CD4-positive, alpha-beta T cell treated with Interferon alpha-2 for 1 hour (primary cell): ENCODE measurements around the gene TCN2.
A peak's percentile ranks its signal among the peaks of the same experiment; 100 is the strongest.
"Not testable (repeated sequence)": the region's sequence is repeated elsewhere in the genome, so short reads cannot be mapped to it uniquely, and the experiment has no call there.

ENCODE experiments used
- DNase-seq, 2 donors: peaks; one replicate each; pipeline ENCODE4 v3.0.0-alpha.2; 2020 to 2022

The TCN2 gene

DNA sequence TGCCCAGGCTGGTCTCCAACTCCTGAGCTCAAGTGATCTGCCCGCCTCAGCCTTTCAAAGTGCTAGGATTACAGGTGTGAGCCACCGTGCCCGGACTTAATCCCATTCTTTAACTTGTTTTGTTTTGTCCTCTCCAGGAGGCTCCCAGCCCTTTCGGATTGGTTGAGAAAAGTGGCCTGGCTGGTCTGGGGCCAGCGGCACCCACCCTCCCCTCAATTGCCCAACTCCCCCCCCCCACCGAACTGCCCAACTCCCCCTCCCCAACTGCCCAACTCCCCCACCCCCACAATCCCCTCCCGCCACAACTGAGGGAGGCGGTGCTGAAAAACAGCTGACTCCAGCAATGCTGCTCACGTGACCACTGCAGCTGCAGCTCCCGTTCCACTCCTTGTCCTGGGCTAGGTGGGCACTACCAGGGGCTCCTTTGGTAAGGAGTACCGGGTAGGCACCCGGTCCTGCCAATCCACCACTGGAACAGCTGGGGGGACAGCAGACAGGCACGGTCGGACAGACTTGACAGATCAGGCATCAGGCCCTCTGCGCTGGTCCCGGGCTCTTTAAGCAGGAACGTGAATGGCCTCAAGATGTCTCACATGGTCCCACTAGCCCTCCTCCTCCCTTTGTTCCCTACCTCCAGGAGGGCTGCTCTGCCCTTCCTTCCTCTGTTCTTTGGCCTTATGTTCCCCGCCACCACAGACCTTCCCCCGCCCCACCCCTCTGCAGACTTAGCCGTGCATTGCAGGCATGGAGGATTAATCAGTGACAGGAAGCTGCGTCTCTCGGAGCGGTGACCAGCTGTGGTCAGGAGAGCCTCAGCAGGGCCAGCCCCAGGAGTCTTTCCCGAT, at the start of gene TCN2:
TCN2 (plus strand) TSS at position 720 of the 845 bp plus-strand sequence. CDS start 158 bp downstream, outside the sequence.
- DNase-seq, result peak; percentile 27 to 60

DNA sequence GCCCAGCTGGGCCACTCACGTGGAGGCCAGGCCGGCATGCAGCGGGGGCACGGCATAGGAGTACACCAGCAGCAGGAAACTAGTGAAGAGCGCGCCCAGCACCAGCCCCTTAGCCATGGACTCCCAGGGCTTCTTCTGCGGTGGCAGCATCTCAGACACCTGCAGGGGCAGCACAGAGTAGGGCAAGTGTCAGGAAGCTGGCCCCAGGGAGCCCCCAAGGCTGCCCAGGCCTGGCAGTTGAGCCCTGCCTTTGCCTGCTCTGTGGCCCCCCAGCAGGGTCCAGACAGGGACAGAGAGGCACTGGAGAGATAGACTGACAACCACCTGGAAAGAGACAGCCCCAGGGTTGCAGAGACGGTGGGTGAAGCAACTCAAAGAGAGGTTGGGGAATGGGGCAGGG, 49.7 kb upstream of the TCN2 start:
- DNase-seq, result no peak

DNA sequence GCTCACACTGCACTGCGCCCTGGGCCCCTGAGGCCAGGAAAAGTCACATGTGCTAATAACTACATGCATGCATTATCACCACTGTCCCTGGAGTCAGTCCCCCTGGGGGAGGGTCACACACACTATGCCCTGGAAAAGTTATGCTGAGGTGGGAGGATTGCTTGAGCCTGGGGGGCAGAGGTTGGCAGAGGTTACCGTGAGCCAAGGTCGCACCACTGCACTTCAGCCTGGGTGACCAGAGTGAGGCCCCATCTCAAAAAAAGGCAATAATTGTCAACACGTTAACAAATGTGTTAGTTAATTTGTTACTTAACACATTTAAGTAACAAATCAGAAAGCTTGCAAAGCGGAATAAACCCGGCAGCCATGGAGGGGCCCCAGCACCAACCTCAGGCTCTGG, 47.1 kb upstream of the TCN2 start:
- no peak for DNase-seq

DNA sequence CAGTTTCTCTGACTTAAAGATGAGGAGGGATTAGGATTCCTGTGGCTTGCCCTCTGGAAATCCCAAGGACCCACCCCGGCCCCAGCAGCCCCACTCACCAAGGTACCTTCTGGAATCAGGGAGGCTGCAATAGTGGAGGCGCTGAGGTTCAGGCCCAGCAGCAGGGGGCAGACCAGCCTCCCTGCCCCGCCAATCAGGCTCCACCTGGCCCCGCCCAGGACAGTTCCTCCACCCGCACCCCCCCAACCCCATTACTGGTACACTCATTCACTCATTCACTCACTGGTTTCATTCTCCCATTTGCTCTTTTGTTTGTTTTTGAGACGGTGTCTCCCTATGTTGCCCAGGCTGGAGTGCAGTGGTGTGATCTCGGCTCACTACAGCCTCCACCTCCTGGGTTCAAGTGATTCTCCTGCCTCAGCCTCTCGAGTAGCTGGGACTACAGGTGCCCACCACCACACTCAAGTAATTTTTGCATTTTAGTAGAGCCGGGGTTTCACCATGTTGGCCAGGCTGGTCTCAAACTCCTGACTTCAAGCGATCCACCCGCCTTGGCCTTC, 46.3 kb upstream of the TCN2 start:
- DNase-seq, result not testable (repeated sequence)

DNA sequence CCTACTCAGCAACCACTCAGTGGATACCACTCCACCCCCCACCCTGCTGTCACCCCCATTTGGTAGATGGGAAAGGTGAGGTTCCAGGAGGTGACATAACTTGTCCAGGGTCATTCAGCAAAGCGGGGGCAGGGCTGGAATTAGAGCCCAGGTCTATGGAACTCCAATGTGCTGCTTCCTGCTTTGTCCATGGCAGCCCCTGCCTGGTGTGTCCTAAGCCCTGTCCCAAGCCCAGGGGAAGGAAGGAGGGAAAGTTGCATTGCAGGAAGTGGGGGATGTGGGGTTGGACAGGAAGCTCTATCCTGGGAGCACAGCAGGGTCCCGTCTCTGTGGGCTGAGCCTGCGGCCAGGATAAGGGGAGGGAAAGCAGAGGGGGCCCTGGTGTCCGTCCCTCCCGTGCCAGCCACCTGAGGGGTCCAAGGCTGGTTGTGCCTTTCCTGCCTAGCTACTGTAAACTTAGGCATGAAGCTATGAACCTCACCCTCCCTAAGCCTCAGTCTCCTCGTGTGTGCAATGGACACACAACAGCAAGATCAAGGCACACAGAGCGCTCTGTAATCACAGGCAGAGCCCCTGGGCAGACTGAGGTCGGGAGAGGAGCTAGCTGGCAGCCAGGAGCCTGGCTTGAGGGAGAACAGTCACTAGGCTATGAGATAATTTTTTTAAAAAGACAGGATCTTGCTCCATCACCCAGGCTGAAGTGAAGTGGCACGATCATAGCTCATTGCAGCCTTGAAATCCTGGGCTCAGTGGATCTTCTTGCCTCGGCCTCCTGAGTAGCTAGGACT, 45.4 kb upstream of the TCN2 start:
- DNase-seq, result no peak

DNA sequence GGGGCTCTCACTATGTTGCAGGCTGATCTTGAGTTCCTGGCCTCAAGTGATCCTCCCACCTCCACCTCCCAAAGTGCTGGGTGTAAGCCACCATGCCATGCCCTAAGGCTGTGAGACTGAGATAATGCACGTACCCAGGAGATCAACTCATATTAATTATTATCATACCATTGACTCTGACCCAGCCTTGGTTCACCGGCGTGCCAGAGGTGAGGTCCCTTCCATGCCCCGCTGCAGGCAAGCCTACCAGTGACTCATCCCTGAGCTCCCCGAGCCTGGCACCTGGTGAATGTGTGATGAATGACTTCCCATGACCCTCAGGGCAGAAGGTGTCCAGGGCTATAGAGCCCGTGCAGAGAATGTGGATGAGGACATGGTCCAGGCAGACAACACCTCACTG, 44.6 kb upstream of the TCN2 start:
- DNase-seq, result no peak

DNA sequence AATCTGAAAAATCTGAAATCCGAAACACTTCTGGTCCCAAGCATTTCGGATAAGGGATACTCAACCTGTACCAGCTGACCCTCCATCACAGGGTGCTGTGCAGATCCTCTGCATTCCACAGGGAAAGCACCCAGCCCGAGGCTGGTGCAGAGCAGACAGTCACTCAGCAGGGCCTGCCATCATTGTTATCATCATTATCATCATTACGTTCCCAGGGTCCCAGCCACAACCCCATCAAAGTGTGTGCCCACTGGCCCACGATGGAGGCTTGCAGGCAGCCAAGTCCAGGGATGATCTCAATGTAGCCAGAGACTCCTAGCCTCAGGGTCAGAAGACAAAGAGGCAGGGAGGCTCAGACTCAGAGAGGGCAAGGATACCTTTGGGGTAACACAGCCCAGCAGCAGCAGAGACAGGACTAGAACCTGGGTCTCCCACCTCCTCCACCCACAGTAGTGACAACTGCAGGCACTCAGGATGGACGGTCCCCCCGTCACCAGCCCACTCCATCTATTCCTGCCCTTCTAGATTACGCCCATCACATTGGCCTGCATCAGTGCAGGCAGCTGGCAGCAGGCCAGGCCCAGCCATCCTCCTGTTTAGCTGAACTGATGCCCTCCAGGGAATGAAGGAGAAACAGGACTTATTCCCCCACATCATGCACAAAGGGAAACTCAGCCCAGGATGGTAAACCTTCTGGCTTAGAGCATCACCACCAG, 42.8 kb upstream of the TCN2 start:
- no peak for DNase-seq

DNA sequence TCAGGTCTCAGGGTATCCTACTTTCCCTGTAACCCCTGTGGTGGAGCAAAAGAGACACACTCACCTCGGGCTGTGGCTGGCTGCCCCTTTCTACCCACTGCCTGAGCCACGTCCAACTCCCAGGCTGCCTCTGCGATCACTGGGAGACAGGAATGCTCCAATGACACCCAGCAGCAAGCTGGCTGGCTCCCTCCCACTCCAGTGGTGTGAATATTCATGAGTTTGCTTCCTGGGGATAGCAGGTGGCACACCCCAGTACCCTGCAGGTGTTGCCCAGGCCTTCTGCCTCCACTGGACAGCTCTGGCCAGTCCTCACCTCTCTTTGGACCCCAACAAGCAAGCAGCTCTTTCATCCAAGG, 42.2 kb upstream of the TCN2 start:
- DNase-seq, result no peak

DNA sequence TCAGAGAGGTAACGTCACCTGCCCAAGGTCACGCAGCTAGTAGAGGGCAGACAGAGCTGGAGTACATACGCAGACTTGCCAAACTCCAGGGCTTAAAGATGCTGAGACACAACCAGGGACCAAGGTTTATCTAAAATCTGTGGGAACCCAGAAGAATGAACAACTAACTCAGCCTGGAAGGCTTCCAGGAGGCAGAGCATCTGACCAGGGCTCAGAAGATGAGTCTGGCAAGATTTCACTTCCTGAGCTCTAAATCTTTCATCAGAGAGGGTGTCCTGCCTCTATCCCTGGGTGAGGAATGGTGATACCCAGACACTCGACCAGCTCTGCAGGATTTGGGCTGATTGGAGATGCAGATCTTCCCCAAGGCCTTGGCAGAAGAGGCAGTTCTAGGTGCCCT, 41.6 kb upstream of the TCN2 start:
- no peak for DNase-seq

DNA sequence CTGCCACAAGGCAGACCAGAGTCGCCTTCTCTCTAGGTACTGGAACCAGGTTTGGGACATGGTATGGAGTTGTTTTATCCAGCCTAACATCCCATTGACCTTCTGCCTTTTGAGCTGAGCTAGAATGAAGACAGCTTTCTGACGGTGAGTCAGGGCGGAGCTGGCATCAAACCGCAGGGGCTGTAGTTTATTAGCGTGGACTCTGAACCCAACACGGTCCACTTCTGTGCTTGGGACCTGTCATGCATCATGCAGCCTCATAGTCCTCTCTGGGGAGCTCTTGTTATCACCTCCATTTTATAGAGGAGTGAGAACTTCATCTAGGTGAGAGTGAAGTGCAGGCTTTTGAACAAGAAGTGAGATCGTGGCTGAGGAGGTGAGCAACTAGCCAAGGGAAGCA, 40.8 kb upstream of the TCN2 start:
- DNase-seq, result no peak

DNA sequence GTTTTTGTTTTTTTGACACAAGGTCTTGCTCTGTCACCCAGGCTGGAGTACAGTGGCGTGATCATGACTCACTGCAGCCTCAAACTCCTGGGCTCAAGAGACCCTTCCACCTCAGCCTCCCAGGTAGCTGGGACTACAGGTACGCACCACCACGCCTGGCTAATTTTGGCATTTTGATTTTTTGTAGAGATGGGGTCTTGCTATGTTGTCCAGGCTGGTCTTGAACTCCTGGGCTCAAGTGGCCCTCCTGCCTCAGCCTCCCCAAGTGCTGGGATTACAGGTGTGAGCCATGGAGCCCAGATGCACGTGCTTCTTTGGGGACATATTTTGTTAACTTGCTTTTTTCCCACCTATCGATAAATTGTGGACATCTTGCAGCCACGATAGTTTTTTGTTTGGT, 39.7 kb upstream of the TCN2 start:
- DNase-seq, result not testable (repeated sequence)

DNA sequence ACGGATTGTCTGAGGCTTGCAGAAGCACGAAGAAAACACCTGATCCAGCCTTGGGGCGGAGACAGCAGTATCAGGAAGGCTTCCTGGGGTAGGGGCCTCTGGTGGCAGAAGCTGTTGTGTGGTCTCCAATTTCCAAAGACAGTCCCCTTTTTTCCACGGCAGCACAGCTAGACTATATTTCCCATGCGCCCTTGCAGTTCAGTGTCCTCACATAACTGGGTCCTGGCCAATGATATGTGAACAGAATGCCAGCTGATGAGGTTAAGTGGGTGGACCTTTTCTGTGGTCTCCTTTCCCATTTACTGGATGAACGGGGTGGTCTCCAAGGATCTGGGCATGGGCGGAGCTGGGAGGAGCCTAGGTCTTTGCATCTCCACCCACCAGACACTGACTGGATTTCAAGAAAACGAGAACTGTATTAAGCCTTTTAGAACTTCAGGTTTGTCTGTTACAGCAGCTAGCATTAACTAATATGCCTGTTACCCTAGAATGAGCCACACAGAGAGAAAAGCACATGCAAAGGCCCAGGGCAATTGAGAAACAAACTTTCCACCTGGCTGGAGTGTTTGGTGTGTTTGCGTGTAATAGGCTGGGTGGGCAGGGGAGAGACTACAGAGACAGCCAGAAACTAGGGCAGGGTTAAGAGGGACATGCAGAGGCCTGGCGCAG, 38.7 kb upstream of the TCN2 start:
- DNase-seq, result no peak

DNA sequence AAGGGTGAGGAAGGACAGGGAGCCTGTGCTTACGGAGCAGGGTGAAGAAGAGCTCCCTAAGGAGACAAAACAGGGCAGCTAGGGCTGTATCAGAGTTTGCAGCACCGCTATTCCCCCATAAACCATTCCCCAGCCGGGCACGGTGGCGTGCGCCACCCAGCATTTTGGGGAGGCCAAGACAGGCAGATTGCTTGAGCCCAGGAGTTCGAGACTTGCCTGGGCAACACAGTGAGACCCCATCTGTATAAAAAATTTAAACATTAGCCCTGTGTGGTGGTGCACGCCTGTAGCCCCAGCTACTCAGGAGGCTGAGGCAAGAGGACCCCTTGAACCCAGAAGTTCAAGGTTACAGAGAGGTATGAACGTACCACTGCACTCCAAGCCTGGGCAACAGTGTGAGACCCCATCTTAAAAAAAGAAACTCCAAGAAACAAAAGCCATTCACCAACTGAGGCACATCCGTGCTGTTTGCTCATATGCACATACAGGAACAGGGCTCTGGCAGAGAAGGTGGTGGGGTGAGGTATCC, 37.2 kb upstream of the TCN2 start:
- no peak for DNase-seq

DNA sequence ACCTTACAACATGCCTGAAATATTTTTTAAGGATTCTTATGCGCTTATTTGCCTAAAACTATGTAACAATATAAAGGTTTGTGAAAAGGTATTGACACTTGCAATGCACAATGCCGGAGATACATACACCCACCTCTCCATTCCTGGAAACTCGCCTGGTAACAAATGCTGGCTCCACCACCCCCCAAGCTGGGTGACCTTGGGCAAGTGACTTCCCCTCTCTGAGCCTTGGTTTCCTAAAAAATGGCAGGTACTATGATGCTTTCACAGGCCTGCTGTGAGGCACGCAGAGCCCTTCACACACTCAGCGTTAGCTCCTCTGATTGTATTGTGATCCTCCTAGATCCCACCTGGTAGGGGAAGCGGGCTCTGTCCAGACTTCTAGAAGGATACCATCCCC, 34.8 kb upstream of the TCN2 start:
- no peak for DNase-seq

DNA sequence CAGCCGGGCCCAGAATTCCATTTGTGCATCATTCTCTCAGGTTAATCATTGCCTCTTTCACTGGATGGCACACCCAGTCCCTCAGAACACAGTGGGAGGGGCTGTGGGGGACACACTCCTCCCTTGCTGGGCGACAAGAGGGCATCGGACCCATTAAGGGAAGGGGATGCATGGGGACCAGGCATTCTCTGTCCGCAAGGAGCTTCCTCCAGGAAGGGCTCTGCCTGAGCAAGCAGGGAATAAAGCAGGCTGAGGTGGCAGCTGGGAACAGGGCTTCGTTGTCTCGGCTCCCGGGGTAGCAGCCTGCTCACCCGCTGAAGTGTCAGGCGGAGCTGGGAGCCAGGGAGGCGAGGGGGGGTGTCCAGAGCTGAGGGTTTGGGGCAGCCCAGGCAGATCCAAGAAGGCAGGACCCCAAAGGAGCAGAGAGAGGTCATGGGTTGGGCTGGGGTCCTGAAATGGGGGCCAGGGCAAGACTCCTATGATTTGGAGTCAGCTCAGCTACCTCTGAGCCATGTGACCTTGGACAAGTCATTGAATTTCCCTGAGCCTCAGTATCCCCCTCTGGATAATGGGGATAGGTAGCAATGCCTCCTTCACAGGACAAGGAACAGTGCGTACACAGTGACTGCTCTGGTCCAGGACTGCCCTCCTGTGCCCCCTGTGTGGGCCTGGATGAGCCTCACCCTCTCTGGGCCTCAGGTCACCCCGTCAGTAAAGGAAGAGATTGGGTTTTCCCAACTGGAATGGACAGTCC, 34.0 kb upstream of the TCN2 start:
- no peak for DNase-seq

DNA sequence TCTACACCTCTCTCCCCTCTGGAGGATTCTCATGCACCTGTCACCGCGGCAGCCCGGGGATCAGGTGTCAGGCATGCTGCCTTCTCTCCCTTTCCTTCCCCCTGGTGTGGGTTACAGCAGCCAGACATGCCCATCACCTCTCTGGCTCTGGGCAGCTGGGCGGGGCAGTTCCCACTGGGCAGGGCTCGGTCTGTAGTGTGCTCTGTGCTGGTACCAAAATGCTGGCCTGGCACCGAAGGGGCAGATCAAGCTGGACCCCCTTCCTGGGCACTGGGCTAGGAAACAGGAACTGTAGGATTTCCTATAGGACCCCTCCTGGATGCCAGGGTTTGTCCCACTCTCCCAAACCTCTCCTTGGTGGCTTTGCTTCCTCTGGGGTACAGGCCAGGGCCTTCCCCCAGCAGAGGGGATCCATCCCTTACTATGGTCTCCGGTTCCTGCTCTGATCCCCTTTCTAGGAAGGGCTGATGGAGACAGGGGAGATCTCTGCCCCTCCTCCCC, 33.3 kb upstream of the TCN2 start:
- no peak for DNase-seq

DNA sequence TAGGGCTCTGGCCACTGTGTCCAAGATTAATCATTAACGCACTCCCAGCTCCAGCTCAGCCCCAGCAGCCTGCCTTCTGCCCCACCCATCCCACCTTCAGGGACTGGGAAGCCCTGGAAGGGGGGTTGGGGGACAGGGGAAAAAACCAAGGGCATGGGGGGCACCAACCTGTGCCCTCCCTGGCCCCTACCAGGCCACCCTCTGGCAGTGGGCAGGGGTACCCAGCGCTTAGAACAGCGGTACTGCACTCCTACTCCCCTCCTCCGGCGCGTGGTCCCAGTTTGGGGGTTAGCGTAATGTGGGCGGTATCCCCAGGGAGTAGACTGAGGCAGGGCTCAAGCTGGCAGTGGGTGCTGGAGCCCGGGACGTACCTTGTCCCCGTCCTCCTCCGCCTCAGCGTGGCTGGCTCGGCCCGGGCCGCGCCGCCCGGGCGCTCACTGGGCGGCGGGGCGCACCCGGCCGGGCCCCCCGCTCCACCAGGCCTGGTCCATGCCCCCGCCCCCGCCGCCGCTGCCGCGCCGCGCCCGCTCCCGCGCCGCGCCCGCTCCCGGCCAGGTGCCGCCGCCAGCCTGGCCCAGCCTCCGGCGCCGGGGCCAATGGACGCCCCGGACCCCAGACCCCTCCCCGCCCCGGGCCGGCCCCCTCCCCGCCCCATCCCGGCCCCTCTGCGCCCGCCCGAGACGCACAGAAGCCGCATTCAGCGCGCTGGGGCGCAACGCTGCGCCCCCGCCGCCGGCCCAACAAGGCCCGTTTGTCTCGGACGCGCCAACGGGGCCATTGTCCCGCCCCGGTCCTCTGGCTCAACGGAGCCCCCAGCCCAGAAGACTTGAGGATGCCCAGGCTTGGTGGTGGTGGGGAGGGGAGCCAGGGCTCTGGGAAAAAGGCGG, 32.6 kb upstream of the TCN2 start, which contains the start of gene GAL3ST1:
GAL3ST1 (minus strand) TSS at position 571 of the 887 bp plus-strand sequence. CDS start 17,273 bp downstream, outside the sequence.
- no peak for DNase-seq

DNA sequence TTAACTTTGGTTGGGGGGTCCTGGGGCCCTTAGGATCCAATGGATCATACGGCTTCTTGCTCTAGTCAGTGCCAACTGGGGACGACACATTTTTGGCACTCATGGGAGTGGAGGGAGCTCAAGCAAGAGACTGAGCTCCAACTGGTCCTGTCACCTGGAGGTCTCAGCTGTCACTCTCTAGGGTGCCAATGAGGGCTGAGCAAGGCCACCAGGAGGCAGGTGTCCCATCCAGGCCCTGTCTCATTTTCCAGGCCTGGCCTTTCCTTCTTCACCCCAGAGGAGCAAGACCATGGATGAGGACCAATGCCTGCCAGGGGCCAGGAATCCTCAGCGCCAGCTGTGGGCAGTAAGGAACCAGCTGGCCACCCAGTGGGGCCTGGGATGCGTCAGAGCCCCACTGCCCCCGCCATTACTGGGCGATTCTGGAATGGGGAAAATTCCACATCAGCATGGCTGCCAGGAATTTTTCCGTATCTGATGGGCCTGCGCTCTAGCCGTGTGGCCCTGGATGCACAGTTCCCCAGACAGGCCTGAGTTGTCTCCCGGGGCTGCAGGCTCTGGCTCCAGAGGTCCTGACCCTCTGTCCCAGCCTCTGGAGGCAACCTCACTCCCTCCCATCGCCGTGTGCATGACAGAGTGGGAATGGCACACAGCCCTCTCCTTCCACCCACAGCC, 31.8 kb upstream of the TCN2 start:
- DNase-seq, result no peak

DNA sequence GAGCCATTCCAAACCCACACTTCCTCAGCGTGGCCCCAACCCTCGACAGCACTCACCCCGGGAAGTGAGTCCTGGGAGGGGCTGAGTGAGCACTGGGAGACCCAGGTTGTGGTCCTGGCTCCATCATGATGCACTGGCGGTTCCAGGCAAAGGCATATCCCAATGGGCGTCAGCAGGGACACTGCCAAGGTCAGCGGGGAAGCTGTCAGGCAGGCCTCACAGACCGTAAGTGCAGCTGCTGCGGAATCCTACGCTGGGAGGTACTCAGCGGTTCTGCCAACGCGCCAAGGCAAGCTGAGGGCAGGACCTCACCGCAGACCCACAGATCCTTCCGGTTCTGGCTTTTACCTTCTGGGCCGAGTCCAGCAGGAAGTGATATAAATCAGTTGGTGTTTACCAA, 31.1 kb upstream of the TCN2 start:
- no peak for DNase-seq

DNA sequence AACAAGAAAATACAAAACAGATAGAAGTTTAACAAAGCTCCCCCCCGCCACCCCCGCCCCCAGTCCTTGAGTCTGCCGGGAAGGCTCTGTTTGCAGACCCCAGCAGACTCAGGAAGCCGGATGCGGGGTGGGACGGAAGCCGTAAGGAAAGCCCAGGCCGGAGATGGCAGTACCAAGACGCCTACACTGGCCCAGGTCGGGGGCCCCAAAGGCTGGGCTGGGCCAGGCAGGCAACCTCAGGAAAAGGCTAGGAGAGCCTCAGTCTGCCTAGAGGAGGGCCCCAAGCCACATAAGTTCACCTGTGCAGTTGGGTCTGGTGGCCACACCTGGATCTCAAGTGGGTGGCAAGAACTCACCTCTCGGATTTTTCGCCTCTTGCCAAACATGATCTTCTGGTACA, 28.5 kb upstream of the TCN2 start:
- DNase-seq, result no peak
